ENCODE measurements around the gene WDR46. TPM values are rescaled to one million over a fixed set of nuclear protein-coding genes. Genes with fewer than 3 reads are reported as not detected.

Gene WDR46
- total RNA-seq, 1 experiment from 2014 or later = 90.6 TPM

DNA sequence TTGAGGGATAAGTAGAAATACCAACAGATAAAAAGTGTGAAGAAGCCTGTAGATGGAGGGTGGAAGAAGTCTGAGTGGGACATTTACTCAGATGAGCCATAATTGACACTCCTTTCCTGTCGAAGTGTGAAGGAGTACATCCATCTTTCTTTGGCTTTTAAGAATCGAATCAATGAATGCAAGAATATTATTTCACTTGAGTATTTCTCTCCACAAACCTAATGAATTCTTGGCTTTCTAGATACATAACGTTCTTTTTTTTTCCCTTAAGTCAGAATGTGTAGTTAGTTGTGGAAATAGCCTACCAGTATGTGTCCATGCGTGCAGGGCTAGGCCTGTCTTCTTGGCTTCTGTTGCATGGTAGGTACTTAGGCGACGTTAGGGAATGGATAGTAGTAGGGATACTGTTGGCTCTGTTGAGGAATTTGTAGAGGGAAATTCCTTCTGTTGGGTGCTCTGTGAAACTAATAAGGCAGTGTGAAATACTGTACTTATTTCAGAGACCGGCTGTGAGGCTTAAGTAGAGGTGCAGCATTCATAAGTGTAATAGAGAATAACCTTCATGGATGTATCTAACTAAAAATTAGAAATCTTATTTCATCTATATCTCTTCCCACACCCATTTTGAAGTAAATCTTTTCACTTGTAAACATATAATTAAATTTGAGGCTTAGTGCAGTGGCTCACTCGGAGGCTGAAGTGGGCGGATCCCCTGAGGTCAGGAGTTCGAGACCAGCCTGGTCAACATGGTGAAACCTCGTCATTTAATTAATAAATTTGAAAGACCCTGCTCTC, 15.7 kb downstream of the WDR46 start:
- ChIA-PET CTCF (no interaction called here), RAD21 (ENCODE audit: low non-redundant PET in 1 of 2, low total read pairs in 2 of 2, uncharacterized antibody in 2 of 2, unreplicated experiment in 2 of 2) (no interaction called here), POLR2A (no interaction called here)
- ATAC-seq (no peak), DNase-seq (ENCODE audit: low read depth, low spot score) (no peak)
- no peak overlapping the region for H2AFZ ChIP-seq (ENCODE audit: low read depth, low read length, poor library complexity, severe bottlenecking)
- H3K9me2 ChIP-seq (ENCODE audit: insufficient read depth) = no peaks in the 10 kb centered on the region
- peak overlapping the region; percentile 82 for H3K27ac ChIP-seq (ENCODE audit: low read depth, low read length)
- peak overlapping the region; percentile 75 to 99 for H3K4me3 ChIP-seq (replicated peaks in 1 of 2; ENCODE audit: low read depth in 1 of 2, low read length in 2 of 2)
- no TSS peak for BruUV-seq (replicated peaks)
- TF ChIP-seq ZFX (IDR thresholded peaks at IDR 0.05) = no peak
- TF ChIP-seq FOSL1 (IDR thresholded peaks at IDR 0.05; ENCODE audit: low read depth) = no peak
- TF ChIP-seq CBX3 (IDR thresholded peaks at IDR 0.05; ENCODE audit: low read depth) = no peak
- TF ChIP-seq YY1 (IDR thresholded peaks at IDR 0.05; ENCODE audit: extremely low read depth, insufficient replicate concordance, low read depth, low read length) = no peak
- peak; percentile 1 for TF ChIP-seq POLR2A (IDR thresholded peaks at IDR 0.05; ENCODE audit: borderline replicate concordance, extremely low read depth, insufficient read depth, insufficient read length)
- TF ChIP-seq EZH2phosphoT487 (IDR thresholded peaks at IDR 0.05; ENCODE audit: borderline replicate concordance) = no peak
- no peak for TF ChIP-seq SRF (IDR thresholded peaks at IDR 0.05; ENCODE audit: low read depth)
- TF ChIP-seq POLR2AphosphoS5 (IDR thresholded peaks at IDR 0.05; ENCODE audit: low read depth, low read length) = no peak; the same call in 1 of the 2 replicates
- peak overlapping the region; percentile 86 for H3K4me2 ChIP-seq (ENCODE audit: low read length)
- H4K20me1 ChIP-seq (ENCODE audit: insufficient read depth) = peaks cover 22% of the 10 kb centered on the region
- peaks cover 28 to 46% of the 10 kb centered on the region in 2 experiments for H3K36me3 ChIP-seq (ENCODE audit: control insufficient read depth in 1 of 2, insufficient read depth in 2 of 2, low read length in 2 of 2)
- H3K9ac ChIP-seq (ENCODE audit: low read length) = peak overlapping the region; percentile 98
- intact Hi-C loops (cut with micrococcal nuclease) = no loop called here
- H3K27me3 ChIP-seq (ENCODE audit: insufficient read depth, low read length) = no peaks in the 10 kb centered on the region
- peaks cover 33 to 59% of the 10 kb centered on the region in 2 experiments for H3K4me1 ChIP-seq (ENCODE audit: control insufficient read depth in 1 of 2, insufficient read depth in 2 of 2, low read length in 2 of 2)
- H3K9me3 ChIP-seq (ENCODE audit: control insufficient read depth in 1 of 2, insufficient read depth in 1 of 2, low read depth in 1 of 2, low read length in 2 of 2) = no peaks in the 10 kb centered on the region
- H3K79me2 ChIP-seq (ENCODE audit: insufficient read depth, low read length) = peaks cover 63% of the 10 kb centered on the region

Measured in HCT116 (cell line).